DND-41 (cell line): Measurements from ENCODE around the gene ACTG1.

Experiments
- ATAC-seq: fragments of 200-7000 bp; cut with Tn5 transposase; 3 replicates; pipeline ENCODE4 v1.9.1; 2021; ENCODE audit warnings: low read depth; ENCODE audit not compliant: insufficient read depth
- DNase-seq: peaks from one replicate; pipeline ENCODE4 v3.0.0-alpha.2; 2020
- H2AFZ ChIP-seq: 2 replicates; pipeline ENCODE4 v1.6.0; 2012; ENCODE audit warnings: low read depth, low read length
- H3K27ac ChIP-seq: 2 replicates; pipeline ENCODE4 v1.5.1; 2012; ENCODE audit warnings: low read length, inconsistent platforms
- H3K27me3 ChIP-seq: fragments of 200-600 bp; sonication (generic); 2 replicates; pipeline ENCODE4 v1.6.0; 2012; ENCODE audit warnings: low read length, mild to moderate bottlenecking, inconsistent platforms; ENCODE audit not compliant: insufficient read depth, poor library complexity
- H3K36me3 ChIP-seq: 2 replicates; pipeline ENCODE4 v1.5.1; 2012; ENCODE audit warnings: low read length, inconsistent platforms; ENCODE audit not compliant: insufficient read depth
- H3K4me1 ChIP-seq: 2 replicates; pipeline ENCODE4 v1.5.1; 2012; ENCODE audit warnings: mild to moderate bottlenecking, low read length; ENCODE audit not compliant: insufficient read depth
- H3K4me2 ChIP-seq: 2 replicates; pipeline ENCODE4 v1.6.0; 2012; ENCODE audit warnings: mild to moderate bottlenecking, moderate library complexity, low read length, inconsistent platforms; ENCODE audit not compliant: insufficient read depth
- H3K4me3 ChIP-seq, 2 experiments: fragments of 200-600 bp in 1 of 2; shearing (Covaris generic) in 1 of 2; 2 replicates each; pipeline ENCODE4 v1.5.1; 2012 to 2016; ENCODE audit warnings: inconsistent platforms in 2 of 2, low read length in 2 of 2, mild to moderate bottlenecking in 2 of 2, low read depth in 1 of 2, moderate library complexity in 1 of 2
- H3K79me2 ChIP-seq: 2 replicates; pipeline ENCODE4 v1.6.0; 2012; ENCODE audit warnings: low read length, inconsistent platforms; ENCODE audit not compliant: insufficient read depth
- H3K9ac ChIP-seq: 2 replicates; pipeline ENCODE4 v1.6.0; 2012; ENCODE audit warnings: low read depth, mild to moderate bottlenecking, inconsistent platforms, low read length, moderate library complexity
- H3K9me3 ChIP-seq: 2 replicates; pipeline ENCODE4 v1.5.1; 2012; ENCODE audit warnings: low read length, moderate library complexity, mild to moderate bottlenecking, inconsistent platforms; ENCODE audit not compliant: insufficient read depth, severe bottlenecking
- H4K20me1 ChIP-seq: 2 replicates; pipeline ENCODE4 v1.6.0; 2012; ENCODE audit warnings: low read length; ENCODE audit not compliant: insufficient read depth
- EZH2 ChIP-seq: IDR thresholded peaks from 3 replicates; pipeline ENCODE4 v1.6.1; 2012; ENCODE audit warnings: borderline replicate concordance, low read depth, mild to moderate bottlenecking, moderate library complexity, low read length, inconsistent platforms; ENCODE audit not compliant: severe bottlenecking
- TF ChIP-seq, protein P1 (sequence below): IDR thresholded peaks from 2 replicates; pipeline ENCODE4 v1.5.1; 2012; ENCODE audit warnings: borderline replicate concordance, low read length, moderate library complexity, mild to moderate bottlenecking; ENCODE audit not compliant: poor library complexity, severe bottlenecking; ENCODE audit errors: extremely low read depth

Gene ACTG1

GRCh38 chr17:81547614-81547982, 35.0 kb upstream of the ACTG1 start:
- peaks cover 36% of the 10 kb centered on the region for H3K79me2 ChIP-seq
- H3K4me1 ChIP-seq, result peaks cover 27% of the 10 kb centered on the region
- no peaks in the 10 kb centered on the region for H3K27me3 ChIP-seq
- peaks cover 24% of the 10 kb centered on the region for H4K20me1 ChIP-seq
- no peak overlapping the region for H3K9ac ChIP-seq
- H3K27ac ChIP-seq, result no peak overlapping the region
- H3K36me3 ChIP-seq, result peaks cover 84% of the 10 kb centered on the region
- H2AFZ ChIP-seq, result no peak overlapping the region
- no peak overlapping the region for H3K4me3 ChIP-seq
- no peak for ATAC-seq
- TF ChIP-seq, protein P1, sequence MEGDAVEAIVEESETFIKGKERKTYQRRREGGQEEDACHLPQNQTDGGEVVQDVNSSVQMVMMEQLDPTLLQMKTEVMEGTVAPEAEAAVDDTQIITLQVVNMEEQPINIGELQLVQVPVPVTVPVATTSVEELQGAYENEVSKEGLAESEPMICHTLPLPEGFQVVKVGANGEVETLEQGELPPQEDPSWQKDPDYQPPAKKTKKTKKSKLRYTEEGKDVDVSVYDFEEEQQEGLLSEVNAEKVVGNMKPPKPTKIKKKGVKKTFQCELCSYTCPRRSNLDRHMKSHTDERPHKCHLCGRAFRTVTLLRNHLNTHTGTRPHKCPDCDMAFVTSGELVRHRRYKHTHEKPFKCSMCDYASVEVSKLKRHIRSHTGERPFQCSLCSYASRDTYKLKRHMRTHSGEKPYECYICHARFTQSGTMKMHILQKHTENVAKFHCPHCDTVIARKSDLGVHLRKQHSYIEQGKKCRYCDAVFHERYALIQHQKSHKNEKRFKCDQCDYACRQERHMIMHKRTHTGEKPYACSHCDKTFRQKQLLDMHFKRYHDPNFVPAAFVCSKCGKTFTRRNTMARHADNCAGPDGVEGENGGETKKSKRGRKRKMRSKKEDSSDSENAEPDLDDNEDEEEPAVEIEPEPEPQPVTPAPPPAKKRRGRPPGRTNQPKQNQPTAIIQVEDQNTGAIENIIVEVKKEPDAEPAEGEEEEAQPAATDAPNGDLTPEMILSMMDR, result no peak
- no peak for TF ChIP-seq EZH2
- H3K9me3 ChIP-seq, result no peaks in the 10 kb centered on the region
- DNase-seq, result no peak
- H3K4me2 ChIP-seq, result no peak overlapping the region

GRCh38 chr17:81546906-81547613, 34.5 kb upstream of the ACTG1 start:
- Histone ChIP-seq H3K4me1 (peaks cover 27% of the 10 kb centered on the region), H3K4me2 (no peak overlapping the region), H4K20me1 (peaks cover 24% of the 10 kb centered on the region), H3K4me3 (no peak overlapping the region), H3K36me3 (peaks cover 85% of the 10 kb centered on the region), H2AFZ (no peak overlapping the region), H3K9me3 (no peaks in the 10 kb centered on the region), H3K27ac (no peak overlapping the region), H3K27me3 (no peaks in the 10 kb centered on the region), H3K79me2 (peaks cover 32% of the 10 kb centered on the region), H3K9ac (no peak overlapping the region)
- TF ChIP-seq, protein P1, result no peak
- TF ChIP-seq EZH2, result no peak
- DNase-seq (no peak), ATAC-seq (no peak)

- H4K20me1 ChIP-seq, result peaks cover 13% of the 10 kb centered on the region; the same call in 1 of the 2 replicates
- peaks cover 15% of the 10 kb centered on the region for H3K79me2 ChIP-seq
- H3K9me3 ChIP-seq, result no peaks in the 10 kb centered on the region
- no peaks in the 10 kb centered on the region for H3K27me3 ChIP-seq
- no peak overlapping the region for H3K9ac ChIP-seq
- peaks cover 87% of the 10 kb centered on the region for H3K36me3 ChIP-seq
- peaks cover 14% of the 10 kb centered on the region for H3K4me1 ChIP-seq
- H2AFZ ChIP-seq, result no peak overlapping the region
- no peak overlapping the region for H3K4me2 ChIP-seq
- H3K4me3 ChIP-seq, result no peak overlapping the region
- H3K27ac ChIP-seq, result no peak overlapping the region
- ATAC-seq, result no peak
- TF ChIP-seq, protein P1, result no peak
- TF ChIP-seq EZH2, result no peak
- no peak for DNase-seq
These were observed 32.8 kb upstream of the ACTG1 start for GRCh38 chr17:81545160-81545949.
